HEK293T (cell line): ENCODE data around the gene BLOC1S1.

ENCODE experiments used
- CTCF ChIA-PET: fragments of 350-600 bp; formaldehyde crosslinking; extraction: SDS; loops from one replicate; lab custom pipeline; 2021; ENCODE audit warnings: antibody characterized with exemption, inconsistent platforms; lab: Yijun Ruan, JAX
- POLR2A ChIA-PET: fragments of 350-600 bp; formaldehyde crosslinking; extraction: SDS; loops from one replicate; lab custom pipeline; 2020; ENCODE audit warnings: antibody characterized with exemption, inconsistent platforms; lab: Yijun Ruan, JAX
- DNase-seq: peaks from one replicate; pipeline ENCODE4 v3.0.0; 2012; ENCODE audit warnings: mixed read lengths; ENCODE audit errors: extremely low spot score
- ARNT ChIP-seq: fragments of 450-650 bp; IDR thresholded peaks from 2 replicates; pipeline ENCODE4 v1.6.1; 2017; ENCODE audit warnings: mild to moderate bottlenecking
- BHLHE40 ChIP-seq: fragments of 450-650 bp; IDR thresholded peaks from 2 replicates; pipeline ENCODE4 v1.6.1; 2016; ENCODE audit warnings: mild to moderate bottlenecking, moderate library complexity, borderline replicate concordance
- CTBP1 ChIP-seq: fragments of 450-650 bp; IDR thresholded peaks from 2 replicates; pipeline ENCODE4 v1.6.1; 2016; ENCODE audit warnings: borderline replicate concordance
- ELF4 ChIP-seq: fragments of 450-650 bp; IDR thresholded peaks from 2 replicates; pipeline ENCODE4 v1.6.1; 2017; ENCODE audit warnings: antibody characterized with exemption
- FOXA1 ChIP-seq: fragments of 450-650 bp; IDR thresholded peaks from 2 replicates; pipeline ENCODE4 v1.6.1; 2016; ENCODE audit warnings: mild to moderate bottlenecking
- FOXK2 ChIP-seq: fragments of 450-650 bp; IDR thresholded peaks from 2 replicates; pipeline ENCODE4 v1.6.1; 2016; ENCODE audit warnings: mild to moderate bottlenecking
- FOXM1 ChIP-seq: fragments of 450-650 bp; IDR thresholded peaks from 2 replicates; pipeline ENCODE4 v1.6.1; 2017; ENCODE audit warnings: mild to moderate bottlenecking, borderline replicate concordance
- HDGF ChIP-seq: fragments of 450-650 bp; IDR thresholded peaks from 2 replicates; pipeline ENCODE4 v1.6.1; 2017; ENCODE audit warnings: antibody characterized with exemption, borderline replicate concordance
- L3MBTL2 ChIP-seq: fragments of 450-650 bp; conservative IDR thresholded peaks from 2 replicates; pipeline ENCODE4 v1.6.1; 2016; ENCODE audit warnings: mild to moderate bottlenecking
- LEF1 ChIP-seq: fragments of 450-650 bp; IDR thresholded peaks from 2 replicates; pipeline ENCODE4 v1.6.1; 2017; ENCODE audit warnings: mild to moderate bottlenecking, borderline replicate concordance
- NFRKB ChIP-seq: fragments of 450-650 bp; IDR thresholded peaks from 2 replicates; pipeline ENCODE4 v1.6.1; 2016; ENCODE audit warnings: mild to moderate bottlenecking, moderate library complexity
- SP1 ChIP-seq: fragments of 450-650 bp; IDR thresholded peaks from 2 replicates; pipeline ENCODE4 v1.6.1; 2017
- SUZ12 ChIP-seq: fragments of 450-650 bp; IDR thresholded peaks from 2 replicates; pipeline ENCODE4 v1.6.1; 2016; ENCODE audit warnings: mild to moderate bottlenecking
- TARDBP ChIP-seq: fragments of 450-650 bp; IDR thresholded peaks from 2 replicates; pipeline ENCODE4 v1.6.1; 2016
- ZNF384 ChIP-seq: fragments of 450-650 bp; IDR thresholded peaks from 2 replicates; pipeline ENCODE4 v1.6.1; 2016
- TF ChIP-seq, protein P1 (sequence below): fragments of 450-650 bp; IDR thresholded peaks from 2 replicates; pipeline ENCODE4 v1.6.1; 2016

Gene BLOC1S1

DNA sequence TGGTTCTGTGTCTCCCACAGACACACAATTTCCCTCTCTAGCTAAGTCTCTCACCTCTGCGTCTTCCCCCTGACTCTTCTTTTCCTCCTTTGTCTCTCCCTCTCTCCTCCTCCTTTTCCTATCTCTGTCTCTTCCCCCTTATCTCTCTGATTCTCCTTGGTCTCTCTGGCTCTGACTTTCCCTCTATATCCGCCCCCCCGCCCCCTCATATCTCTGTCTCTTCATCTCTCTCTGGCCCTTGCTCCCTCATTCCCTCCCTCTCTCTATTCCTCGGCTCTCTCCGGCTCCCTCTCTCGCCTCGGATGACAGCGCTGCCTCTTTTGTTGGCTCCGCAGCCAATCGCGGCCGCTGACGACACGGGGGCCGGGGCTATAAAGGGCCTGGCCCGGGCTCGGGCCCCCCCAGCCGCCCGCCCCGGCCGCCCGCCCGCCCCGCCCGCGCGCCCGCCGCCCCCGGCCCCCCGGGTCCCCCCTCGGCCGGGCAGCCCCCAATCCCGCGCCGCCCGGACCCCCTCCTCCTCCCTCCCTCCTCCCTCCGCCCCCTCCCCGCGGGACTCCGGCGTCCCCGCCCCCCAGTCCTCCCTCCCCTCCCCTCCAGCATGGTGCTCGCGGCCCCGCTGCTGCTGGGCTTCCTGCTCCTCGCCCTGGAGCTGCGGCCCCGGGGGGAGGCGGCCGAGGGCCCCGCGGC lies 27.0 kb downstream of the BLOC1S1 start, which contains the start of gene GDF11:
Gene GDF11 (plus strand): TSS at position 404 of the 687 bp plus-strand sequence. CDS start 195 bp downstream, at position 599.
- TF ChIP-seq L3MBTL2 (peak; percentile 38; the same call in 1 of the 2 replicates), ZNF384 (no peak)
- ChIA-PET POLR2A (interaction anchor here (0.7 to 2.7 kb wide), 7 partner anchors 13 to 87 kb away, joined by 3 to 15 read pairs (median 4); partner anchors contain the start of genes DNAJC14, ORMDL2 and SARNP), CTCF (interaction anchor here (0.9 to 1.0 kb wide), 3 partner anchors 52 to 296 kb away, joined by 3 to 5 read pairs (median 5); no protein-coding TSS in a partner anchor)
- DNase-seq = peak; percentile 72

DNA sequence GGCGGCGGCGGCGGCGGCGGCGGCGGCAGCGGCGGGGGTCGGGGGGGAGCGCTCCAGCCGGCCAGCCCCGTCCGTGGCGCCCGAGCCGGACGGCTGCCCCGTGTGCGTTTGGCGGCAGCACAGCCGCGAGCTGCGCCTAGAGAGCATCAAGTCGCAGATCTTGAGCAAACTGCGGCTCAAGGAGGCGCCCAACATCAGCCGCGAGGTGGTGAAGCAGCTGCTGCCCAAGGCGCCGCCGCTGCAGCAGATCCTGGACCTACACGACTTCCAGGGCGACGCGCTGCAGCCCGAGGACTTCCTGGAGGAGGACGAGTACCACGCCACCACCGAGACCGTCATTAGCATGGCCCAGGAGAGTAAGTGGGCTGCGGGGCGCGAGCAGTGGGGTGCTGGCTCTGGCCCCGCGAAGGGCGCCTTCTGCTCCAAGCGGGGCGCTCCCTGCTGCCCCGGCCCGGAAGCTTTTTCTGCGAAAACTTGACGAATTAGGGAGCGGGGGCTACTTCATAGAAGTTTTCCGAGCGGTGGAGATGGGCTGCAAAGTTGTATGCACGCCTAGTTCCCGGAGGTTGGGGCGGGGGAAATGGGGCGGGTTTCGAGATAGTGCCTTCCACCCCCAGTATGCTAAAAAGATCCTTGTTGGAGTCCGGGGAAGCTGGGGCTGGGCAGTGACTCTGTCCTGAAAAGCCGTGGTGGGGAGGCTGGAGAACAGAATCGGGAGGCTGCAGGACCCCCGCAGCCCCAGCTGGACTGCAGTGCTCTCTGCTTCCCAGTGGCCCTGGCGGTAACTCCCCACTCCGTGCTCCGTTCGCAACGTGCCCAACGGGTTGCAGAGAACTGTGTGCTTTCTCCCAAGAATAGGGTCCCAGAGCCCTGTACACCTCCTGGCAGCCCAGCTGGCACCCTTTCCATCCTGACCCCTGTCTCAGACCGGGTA lies 27.8 kb downstream of the BLOC1S1 start:
- CTCF ChIA-PET = interaction anchor here (0.5 to 1.3 kb wide), 5 partner anchors 9 to 252 kb away, joined by 3 to 4 read pairs (median 3); a partner anchor contains a TSS
- TF ChIP-seq SP1 (no peak), CTBP1 (no peak), FOXA1 (no peak), FOXM1 (no peak), TARDBP (no peak), LEF1 (no peak), FOXK2 (no peak), ZNF384 (no peak)
- DNase-seq = peak; percentile 55
- POLR2A ChIA-PET = interaction anchor here (0.6 to 2.7 kb wide), 10 partner anchors 14 to 86 kb away, joined by 3 to 15 read pairs (median 6); partner anchors contain the start of genes CD63, DNAJC14, ITGA7 and ORMDL2

DNA sequence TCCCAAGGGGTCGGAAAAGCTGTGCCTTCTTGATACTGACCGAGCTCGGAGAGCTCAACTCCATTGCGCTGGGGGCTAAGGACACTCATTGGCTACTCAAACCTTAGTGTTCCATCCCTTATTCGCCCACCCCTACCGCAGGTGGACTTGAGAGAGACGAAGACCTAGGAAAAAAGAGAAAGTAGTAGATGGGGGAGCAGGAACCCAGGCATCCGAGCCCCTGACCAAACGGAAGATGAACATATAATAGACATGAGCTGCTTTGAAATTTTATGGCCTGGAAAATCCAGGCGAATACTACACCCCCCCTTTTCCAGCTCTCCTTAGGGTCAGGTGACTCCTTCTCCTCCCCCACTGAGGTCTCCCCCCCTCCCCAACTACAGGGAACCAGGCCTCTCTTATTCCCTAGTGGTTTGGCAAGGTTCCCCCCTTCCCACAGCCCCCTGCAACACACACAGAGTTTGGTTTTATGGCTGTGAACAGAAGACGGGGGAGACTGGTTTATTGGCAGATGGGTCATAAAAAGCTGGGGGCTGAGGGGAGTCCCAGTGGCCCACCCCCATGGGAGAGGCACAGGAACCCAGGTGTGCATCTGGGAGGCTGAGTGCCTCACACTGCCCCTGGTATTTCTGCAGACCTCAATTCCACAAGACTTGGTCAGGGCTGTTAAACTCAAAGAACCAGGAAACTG lies 28.6 kb downstream of the BLOC1S1 start:
- CTCF ChIA-PET = interaction anchor here (0.5 to 1.3 kb wide), 6 partner anchors 8 to 251 kb away, joined by 3 to 4 read pairs (median 3); a partner anchor contains a TSS
- DNase-seq = no peak
- no peak for TF ChIP-seq TARDBP
- TF ChIP-seq SP1 = no peak
- peak; percentile 65 for TF ChIP-seq L3MBTL2
- no peak for TF ChIP-seq SUZ12
- POLR2A ChIA-PET = interaction anchor here (0.6 to 2.7 kb wide), 7 partner anchors 15 to 183 kb away, joined by 3 to 11 read pairs (median 4); partner anchors contain the start of genes CD63, DNAJC14, ITGA7 and ORMDL2

DNA sequence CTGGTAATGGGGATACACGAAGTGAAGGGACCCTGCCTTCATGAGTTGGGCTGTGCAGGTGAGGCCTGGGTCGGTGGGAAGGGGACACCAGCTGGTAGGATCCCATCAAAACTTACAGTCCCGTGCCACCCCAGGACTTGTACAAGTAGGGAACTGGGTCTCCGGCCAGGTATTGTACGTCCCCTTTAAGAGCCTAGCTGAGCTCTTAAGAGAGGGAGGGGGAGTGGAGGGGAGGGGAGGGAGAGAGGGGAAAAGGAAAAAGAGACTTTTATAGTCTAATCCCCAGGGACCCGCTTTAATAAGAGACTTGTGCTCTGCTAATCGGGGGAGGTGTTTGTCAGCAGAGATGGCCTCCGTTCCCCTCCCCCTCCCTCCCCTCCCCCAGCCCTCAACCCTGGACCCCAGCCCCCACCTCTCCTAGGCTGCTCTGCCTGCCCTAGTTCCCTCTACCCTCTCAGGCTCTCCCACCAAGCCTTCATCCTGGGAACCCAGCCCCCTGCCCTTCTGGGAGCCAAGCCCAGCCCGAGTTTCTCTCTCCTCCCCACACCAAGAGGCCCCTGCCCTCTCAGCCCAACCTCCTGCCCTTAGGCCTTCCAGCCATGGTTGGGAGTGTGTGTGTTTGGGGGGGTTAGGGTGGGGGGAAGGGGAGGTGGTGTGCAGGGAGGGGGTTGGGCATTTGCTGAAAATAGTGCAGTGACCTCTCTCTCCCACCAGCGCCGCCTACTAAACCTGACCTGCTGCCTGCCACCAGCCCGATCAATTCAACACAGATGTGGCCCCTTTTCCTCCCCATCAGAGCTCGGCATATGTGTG lies 29.7 kb downstream of the BLOC1S1 start:
- ChIA-PET POLR2A (interaction anchor here (1.1 to 2.7 kb wide), 4 partner anchors 16 to 182 kb away, joined by 3 to 11 read pairs (median 6); partner anchors contain the start of genes CD63, DNAJC14 and PYM1), CTCF (interaction anchor here (0.7 to 4.3 kb wide), 5 partner anchors 8 to 89 kb away, joined by 3 to 19 read pairs (median 3); a partner anchor contains a TSS)
- TF ChIP-seq LEF1 = no peak
- TF ChIP-seq L3MBTL2 = no peak
- no peak for TF ChIP-seq TARDBP
- no peak for TF ChIP-seq SP1
- no peak for TF ChIP-seq ZNF384
- no peak for TF ChIP-seq FOXM1
- TF ChIP-seq CTBP1 = no peak
- no peak for TF ChIP-seq SUZ12
- no peak for TF ChIP-seq BHLHE40
- TF ChIP-seq ARNT = no peak
- TF ChIP-seq NFRKB = no peak
- DNase-seq = peak; percentile 60

DNA sequence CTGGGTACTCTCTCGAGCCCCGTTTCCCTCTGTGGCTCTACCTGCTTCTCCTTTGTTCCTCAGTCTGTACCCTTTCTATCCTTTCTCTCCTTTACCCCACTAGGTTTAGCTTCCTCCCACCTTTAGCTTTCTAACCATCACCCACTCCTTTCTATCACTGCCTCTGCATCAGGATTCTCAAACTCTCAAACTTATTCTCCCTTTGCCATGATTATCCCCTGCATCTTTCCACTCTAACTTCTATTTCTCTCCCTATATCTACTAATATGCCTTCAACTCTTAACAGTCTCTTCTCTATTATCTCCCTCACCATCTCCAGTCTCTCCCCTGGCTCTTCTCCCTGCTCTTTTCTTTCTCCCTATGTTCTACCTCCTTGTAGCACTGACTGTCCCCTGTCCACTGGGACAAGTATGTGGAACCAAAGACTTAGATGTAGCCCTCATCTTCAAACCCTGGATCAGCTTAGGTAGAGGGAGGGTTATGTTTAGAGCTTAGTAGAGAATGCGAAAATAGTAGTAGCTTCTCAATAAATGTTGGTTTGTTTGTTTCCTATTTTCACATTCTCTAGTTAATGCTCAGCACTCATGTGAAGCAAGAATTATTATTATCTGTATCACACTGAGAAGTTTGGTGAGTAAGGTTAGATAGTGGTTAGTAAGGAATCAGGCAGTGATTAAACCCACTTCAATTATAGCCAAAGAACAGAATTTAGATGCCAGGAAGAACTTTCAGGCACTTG lies 30.5 kb downstream of the BLOC1S1 start:
- CTCF ChIA-PET = interaction anchor here (0.7 to 4.3 kb wide), 3 partner anchors 9 to 17 kb away, joined by 3 to 19 read pairs (median 3); no protein-coding TSS in a partner anchor
- POLR2A ChIA-PET = interaction anchor here (1.1 to 2.0 kb wide), 3 partner anchors 11 to 83 kb away, joined by 3 to 4 read pairs (median 3); partner anchors contain the start of genes CD63 and DNAJC14
- TF ChIP-seq ZNF384 (no peak), NFRKB (no peak), FOXA1 (no peak), BHLHE40 (no peak), CTBP1 (no peak), TARDBP (no peak), L3MBTL2 (no peak), FOXK2 (no peak), FOXM1 (no peak), HDGF (no peak), ARNT (no peak), ELF4 (no peak), SUZ12 (no peak), LEF1 (no peak), SP1 (no peak)
- TF ChIP-seq, protein P1, sequence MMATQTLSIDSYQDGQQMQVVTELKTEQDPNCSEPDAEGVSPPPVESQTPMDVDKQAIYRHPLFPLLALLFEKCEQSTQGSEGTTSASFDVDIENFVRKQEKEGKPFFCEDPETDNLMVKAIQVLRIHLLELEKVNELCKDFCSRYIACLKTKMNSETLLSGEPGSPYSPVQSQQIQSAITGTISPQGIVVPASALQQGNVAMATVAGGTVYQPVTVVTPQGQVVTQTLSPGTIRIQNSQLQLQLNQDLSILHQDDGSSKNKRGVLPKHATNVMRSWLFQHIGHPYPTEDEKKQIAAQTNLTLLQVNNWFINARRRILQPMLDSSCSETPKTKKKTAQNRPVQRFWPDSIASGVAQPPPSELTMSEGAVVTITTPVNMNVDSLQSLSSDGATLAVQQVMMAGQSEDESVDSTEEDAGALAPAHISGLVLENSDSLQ = no peak
- DNase-seq = no peak
